GM23248 (cell line): Measurements from ENCODE around the gene YEATS2.

ENCODE experiments used
- EZH2 ChIP-seq: fragments of 200-600 bp; sonication (generic); IDR thresholded peaks from 2 replicates; pipeline ENCODE4 v1.6.1; 2018; ENCODE audit warnings: antibody characterized with exemption, mild to moderate bottlenecking; ENCODE audit not compliant: insufficient read depth, poor library complexity, severe bottlenecking
- EZH2phosphoT487 ChIP-seq: fragments of 200-600 bp; sonication (generic); IDR thresholded peaks from 2 replicates; pipeline ENCODE4 v1.6.1; 2018; ENCODE audit warnings: antibody characterized with exemption, moderate library complexity, mild to moderate bottlenecking, low read depth; ENCODE audit not compliant: insufficient read depth

GRCh38 chr3:183697123-183697609 is 431 bp upstream of the YEATS2 start:
- TF ChIP-seq EZH2 (no peak), EZH2phosphoT487 (no peak)
